ENCODE results near the gene DTX1.
"Not testable (repeated sequence)": the region's sequence is repeated elsewhere in the genome, so short reads cannot be mapped to it uniquely, and the experiment has no call there.

Gene DTX1

DNA sequence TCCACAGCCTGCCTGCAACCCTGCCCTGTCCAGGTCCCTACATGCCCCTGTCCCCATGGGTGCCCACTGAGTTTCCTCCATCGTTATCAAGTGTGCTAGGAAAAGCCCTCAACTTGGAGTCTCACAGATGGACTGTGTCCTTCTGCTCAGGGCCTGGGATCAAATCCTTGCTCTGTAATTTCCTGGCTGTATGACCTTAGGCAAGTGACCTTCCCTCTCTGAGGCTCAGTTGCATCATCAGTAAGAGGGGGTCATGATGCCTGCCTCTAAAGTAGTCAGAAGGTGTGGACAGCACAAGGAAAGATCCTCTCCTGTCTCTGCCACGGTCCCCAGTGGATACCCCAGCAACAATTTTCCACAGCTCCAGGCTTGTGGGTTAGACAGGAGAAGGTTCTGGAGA lies 56.9 kb downstream of the DTX1 start:
- TF ChIP-seq HDGF (IDR thresholded peaks at IDR 0.05; ENCODE audit: borderline replicate concordance) (no peak), BHLHE40 (IDR thresholded peaks at IDR 0.05; ENCODE audit: borderline replicate concordance) (no peak), ZNF384 (IDR thresholded peaks at IDR 0.05) (no peak), FOXA1 (IDR thresholded peaks at IDR 0.05) (no peak), TARDBP (IDR thresholded peaks at IDR 0.05) (no peak), FOXK2 (IDR thresholded peaks at IDR 0.05) (no peak), SP1 (IDR thresholded peaks at IDR 0.05) (no peak), NFRKB (IDR thresholded peaks at IDR 0.05) (no peak), ARNT (IDR thresholded peaks at IDR 0.05) (no peak), L3MBTL2 (conservative IDR thresholded peaks at IDR 0.05) (no peak)
- TF ChIP-seq, protein P1, sequence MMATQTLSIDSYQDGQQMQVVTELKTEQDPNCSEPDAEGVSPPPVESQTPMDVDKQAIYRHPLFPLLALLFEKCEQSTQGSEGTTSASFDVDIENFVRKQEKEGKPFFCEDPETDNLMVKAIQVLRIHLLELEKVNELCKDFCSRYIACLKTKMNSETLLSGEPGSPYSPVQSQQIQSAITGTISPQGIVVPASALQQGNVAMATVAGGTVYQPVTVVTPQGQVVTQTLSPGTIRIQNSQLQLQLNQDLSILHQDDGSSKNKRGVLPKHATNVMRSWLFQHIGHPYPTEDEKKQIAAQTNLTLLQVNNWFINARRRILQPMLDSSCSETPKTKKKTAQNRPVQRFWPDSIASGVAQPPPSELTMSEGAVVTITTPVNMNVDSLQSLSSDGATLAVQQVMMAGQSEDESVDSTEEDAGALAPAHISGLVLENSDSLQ (IDR thresholded peaks at IDR 0.05): no peak
- no peak for DNase-seq (ENCODE audit: extremely low spot score)
- ChIA-PET CTCF (no interaction called here), POLR2A (no interaction called here)

GRCh38 chr12:113114447-113115178 lies 58.1 kb downstream of the DTX1 start:
- TF ChIP-seq FOXA1 (IDR thresholded peaks at IDR 0.05) (no peak), ELF4 (IDR thresholded peaks at IDR 0.05) (no peak), NFRKB (IDR thresholded peaks at IDR 0.05) (no peak), BHLHE40 (IDR thresholded peaks at IDR 0.05; ENCODE audit: borderline replicate concordance) (no peak), HDGF (IDR thresholded peaks at IDR 0.05; ENCODE audit: borderline replicate concordance) (no peak), SUZ12 (IDR thresholded peaks at IDR 0.05) (no peak), LEF1 (IDR thresholded peaks at IDR 0.05; ENCODE audit: borderline replicate concordance) (no peak), FOXM1 (IDR thresholded peaks at IDR 0.05; ENCODE audit: borderline replicate concordance) (no peak), SP1 (IDR thresholded peaks at IDR 0.05) (no peak), TARDBP (IDR thresholded peaks at IDR 0.05) (no peak)
- CTCF ChIA-PET: no interaction called here
- no peak for DNase-seq (ENCODE audit: extremely low spot score)
- POLR2A ChIA-PET: no interaction called here

- DNase-seq (ENCODE audit: extremely low spot score): no peak
- TF ChIP-seq L3MBTL2 (conservative IDR thresholded peaks at IDR 0.05) (no peak), SUZ12 (IDR thresholded peaks at IDR 0.05) (no peak), CTBP1 (IDR thresholded peaks at IDR 0.05; ENCODE audit: borderline replicate concordance) (no peak), TARDBP (IDR thresholded peaks at IDR 0.05) (no peak), FOXK2 (IDR thresholded peaks at IDR 0.05) (no peak), HDGF (IDR thresholded peaks at IDR 0.05; ENCODE audit: borderline replicate concordance) (no peak), LEF1 (IDR thresholded peaks at IDR 0.05; ENCODE audit: borderline replicate concordance) (no peak), FOXM1 (IDR thresholded peaks at IDR 0.05; ENCODE audit: borderline replicate concordance) (no peak)
- TF ChIP-seq, protein P1 (IDR thresholded peaks at IDR 0.05): no peak
- ChIA-PET POLR2A (no interaction called here), CTCF (no interaction called here)
Measured at GRCh38 chr12:113115455-113116126, 59.1 kb downstream of the DTX1 start.

DNA sequence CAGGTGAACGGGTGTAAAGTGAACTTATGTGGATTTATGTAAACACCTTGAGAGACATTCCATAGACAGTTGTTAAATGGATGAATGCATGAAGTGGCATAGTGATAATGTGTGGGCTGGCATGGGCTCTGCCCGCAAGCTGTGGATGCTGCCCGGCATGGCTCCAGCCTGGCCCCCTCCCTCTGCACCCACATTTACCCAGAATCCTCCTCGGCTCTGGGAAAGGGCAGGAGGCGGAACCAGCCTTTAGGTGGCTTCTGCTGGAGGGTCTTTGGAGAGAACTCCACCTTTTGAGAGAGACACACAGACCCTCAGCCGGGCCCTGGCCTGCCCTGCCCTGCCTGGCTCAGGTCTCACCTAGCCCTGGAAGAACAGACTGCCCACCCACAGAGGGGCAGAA lies 60.3 kb downstream of the DTX1 start:
- DNase-seq (ENCODE audit: extremely low spot score): no peak
- ChIA-PET CTCF (no interaction called here), POLR2A (no interaction called here)
- TF ChIP-seq FOXM1 (IDR thresholded peaks at IDR 0.05; ENCODE audit: borderline replicate concordance) (no peak), TARDBP (IDR thresholded peaks at IDR 0.05) (no peak), ZNF384 (IDR thresholded peaks at IDR 0.05) (no peak), CTBP1 (IDR thresholded peaks at IDR 0.05; ENCODE audit: borderline replicate concordance) (no peak), LEF1 (IDR thresholded peaks at IDR 0.05; ENCODE audit: borderline replicate concordance) (no peak), ARNT (IDR thresholded peaks at IDR 0.05) (no peak), NFRKB (IDR thresholded peaks at IDR 0.05) (no peak), ELF4 (IDR thresholded peaks at IDR 0.05) (no peak), HDGF (IDR thresholded peaks at IDR 0.05; ENCODE audit: borderline replicate concordance) (no peak), SUZ12 (IDR thresholded peaks at IDR 0.05) (no peak), FOXA1 (IDR thresholded peaks at IDR 0.05) (no peak), SP1 (IDR thresholded peaks at IDR 0.05) (no peak), BHLHE40 (IDR thresholded peaks at IDR 0.05; ENCODE audit: borderline replicate concordance) (no peak)
- TF ChIP-seq, protein P1 (IDR thresholded peaks at IDR 0.05): no peak

- POLR2A ChIA-PET; DNase-seq (ENCODE audit: extremely low spot score); CTCF ChIA-PET: not testable (repeated sequence)
Measured at GRCh38 chr12:113117684-113118083, 61.2 kb downstream of the DTX1 start.

- CTCF ChIA-PET: no interaction called here
- POLR2A ChIA-PET: no interaction called here
- no peak for DNase-seq (ENCODE audit: extremely low spot score)
- TF ChIP-seq LEF1 (IDR thresholded peaks at IDR 0.05; ENCODE audit: borderline replicate concordance) (no peak), BHLHE40 (IDR thresholded peaks at IDR 0.05; ENCODE audit: borderline replicate concordance) (no peak), FOXM1 (IDR thresholded peaks at IDR 0.05; ENCODE audit: borderline replicate concordance) (no peak), NFRKB (IDR thresholded peaks at IDR 0.05) (no peak), CTBP1 (IDR thresholded peaks at IDR 0.05; ENCODE audit: borderline replicate concordance) (no peak), SUZ12 (IDR thresholded peaks at IDR 0.05) (no peak)
Measured at GRCh38 chr12:113118142-113118541, 61.6 kb downstream of the DTX1 start.
